Fibroblast of skin of right quadriceps (primary cell): ENCODE results near the gene TBXAS1.
"Not testable (repeated sequence)": the region's sequence is repeated elsewhere in the genome, so short reads cannot be mapped to it uniquely, and the experiment has no call there.

Source experiments
- DNase-seq: peaks from one replicate; pipeline ENCODE4 v3.0.0-alpha.2; 2013

The TBXAS1 gene

DNA sequence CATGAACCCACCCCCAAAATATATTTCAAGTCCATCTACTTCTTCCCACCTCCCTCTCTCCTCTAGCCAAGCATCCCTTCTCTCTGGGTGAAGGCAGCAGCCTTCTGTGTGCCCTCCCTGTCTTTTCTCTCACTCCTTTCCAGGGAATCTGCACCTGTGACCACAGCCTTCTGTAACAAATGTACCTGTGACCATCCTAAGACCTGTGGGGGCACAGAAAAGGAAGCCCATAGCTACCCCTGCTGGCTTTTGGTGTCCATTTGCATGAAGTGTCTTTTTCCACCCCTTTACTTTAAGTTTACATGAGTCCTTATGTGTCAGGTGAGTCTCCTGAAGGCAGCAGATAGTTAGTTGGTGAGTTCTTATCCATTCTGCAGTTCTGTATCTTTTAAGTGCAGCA lies 2.0 kb upstream of the TBXAS1 start:
- DNase-seq, result no peak

DNA sequence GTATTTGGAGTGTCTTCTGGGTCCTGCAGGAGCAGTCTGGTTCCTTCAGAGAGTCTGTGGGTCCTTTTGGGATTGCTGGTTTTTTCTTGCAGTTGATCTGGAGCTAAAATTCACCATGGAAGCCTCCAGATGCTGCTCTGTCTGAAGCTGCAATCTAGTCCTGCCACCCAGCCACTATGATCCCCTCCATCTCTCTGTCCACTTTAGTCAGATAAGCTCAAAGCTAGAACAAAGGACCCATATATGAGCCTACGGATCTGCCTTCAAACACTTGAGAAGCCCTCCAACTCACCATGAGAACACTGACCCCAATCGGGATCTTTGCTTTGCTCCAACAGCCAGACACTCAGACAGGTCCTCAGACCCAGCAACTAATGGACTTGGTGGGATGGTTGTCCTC lies 618 bp upstream of the TBXAS1 start:
- DNase-seq, result no peak

GRCh38 chr7:139829775-139830117 lies 682 bp downstream of the TBXAS1 start:
- no peak for DNase-seq

DNA sequence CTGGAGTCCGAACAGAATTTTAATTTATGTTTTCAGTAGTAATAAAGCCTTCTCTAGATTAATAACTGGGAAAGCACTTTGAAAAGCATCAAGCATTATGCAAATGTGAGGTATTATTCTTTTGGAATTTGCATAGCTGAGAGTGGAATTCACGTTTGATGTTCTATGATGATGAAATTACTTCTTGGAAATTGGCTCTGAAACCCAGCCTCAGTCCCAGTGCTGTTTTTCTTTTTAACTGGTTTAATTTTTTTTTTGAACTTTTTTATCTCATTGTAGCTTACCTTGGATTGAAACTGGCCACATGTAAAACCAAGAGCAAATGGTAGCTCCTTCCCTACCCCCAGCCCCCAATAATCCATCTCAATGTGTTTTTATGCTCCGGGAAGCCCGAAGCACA lies 1.2 kb downstream of the TBXAS1 start:
- no peak for DNase-seq

GRCh38 chr7:139830782-139831501 lies 1.9 kb downstream of the TBXAS1 start:
- DNase-seq, result no peak

- not testable (repeated sequence) for DNase-seq
Observed at GRCh38 chr7:139835848-139836247, 6.8 kb downstream of the TBXAS1 start.

- DNase-seq, result not testable (repeated sequence)
Observed at GRCh38 chr7:139837291-139837690, 8.2 kb downstream of the TBXAS1 start.

DNA sequence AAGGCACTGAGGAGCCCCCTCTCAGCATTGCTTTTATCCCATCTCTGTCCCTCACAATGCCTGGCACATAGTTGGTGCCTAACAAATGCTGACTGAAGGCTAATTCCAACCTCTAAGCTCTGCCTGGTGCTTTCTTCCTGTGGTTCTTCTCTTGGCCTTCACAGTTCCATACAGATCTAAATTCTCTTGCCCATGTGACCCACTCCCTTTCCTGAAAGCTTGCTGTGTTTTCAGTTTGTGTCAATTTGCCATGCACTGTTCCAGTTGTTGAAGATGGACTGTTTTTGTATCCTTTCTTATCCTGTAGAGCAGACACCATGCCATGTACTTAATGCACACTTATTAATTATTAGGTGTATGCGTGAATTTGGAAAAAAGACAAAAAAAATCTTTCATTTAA lies 9.2 kb downstream of the TBXAS1 start:
- DNase-seq, result no peak

DNA sequence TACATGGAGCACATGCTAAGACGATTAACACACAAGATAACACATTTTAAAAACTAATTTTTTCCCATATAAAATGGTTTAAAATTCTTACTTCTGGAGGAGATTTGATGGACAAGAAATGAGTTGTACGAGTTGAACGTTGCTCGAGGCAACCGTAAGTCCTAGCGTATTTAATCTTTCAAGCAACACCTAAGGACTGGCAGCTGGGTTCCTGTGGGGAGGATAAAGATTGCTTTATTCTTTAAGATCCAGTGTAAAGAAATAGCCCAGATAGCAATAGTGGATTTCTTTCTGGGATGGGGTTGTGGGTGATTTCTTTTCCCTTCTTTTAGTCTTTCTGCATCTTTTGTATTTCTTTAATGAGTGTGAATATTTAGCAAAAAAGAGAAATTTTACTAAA lies 9.8 kb downstream of the TBXAS1 start:
- DNase-seq, result no peak

GRCh38 chr7:139840776-139841175 lies 11.7 kb downstream of the TBXAS1 start:
- no peak for DNase-seq

DNA sequence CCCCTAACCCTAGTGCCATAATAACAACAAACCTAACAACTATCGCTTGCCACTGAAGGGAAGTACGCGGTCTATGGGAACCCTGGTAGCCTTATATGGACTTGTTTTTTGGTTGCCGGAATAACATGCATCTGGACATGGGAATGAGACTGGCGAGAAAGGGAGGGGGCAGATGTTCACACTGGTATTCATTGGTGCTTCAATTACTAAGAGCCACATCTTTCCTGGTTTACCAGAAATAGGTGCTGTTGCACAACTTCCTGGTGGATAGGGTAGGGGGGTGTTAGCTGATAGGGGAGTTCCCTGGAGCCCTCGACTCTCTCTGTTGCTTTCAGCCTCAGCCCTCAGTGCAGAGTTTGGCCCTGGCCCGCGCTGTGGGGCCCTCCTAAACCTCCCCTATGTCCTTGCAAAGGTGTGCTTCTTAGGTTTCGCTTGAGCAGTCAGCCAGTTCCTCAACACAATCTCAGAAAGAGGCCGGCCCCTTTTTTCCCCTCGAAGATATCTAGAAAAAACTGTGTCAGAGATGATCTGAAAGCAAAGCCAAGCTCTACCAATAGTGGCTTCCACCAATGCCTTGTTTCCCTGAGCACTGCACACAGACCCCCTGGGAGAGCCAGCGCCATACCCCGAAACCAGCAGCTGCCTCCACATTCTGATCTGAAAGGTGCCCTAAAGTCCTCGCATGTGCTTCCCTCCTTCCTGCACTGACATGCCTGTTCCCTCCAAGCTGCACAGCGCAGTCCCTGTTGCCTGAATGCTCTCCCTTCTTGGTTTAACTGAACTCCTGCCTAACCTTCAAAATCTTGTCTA lies 13.5 kb downstream of the TBXAS1 start:
- no peak for DNase-seq

- not testable (repeated sequence) for DNase-seq
Observed at GRCh38 chr7:139843211-139843537, 14.1 kb downstream of the TBXAS1 start.

GRCh38 chr7:139844779-139845442 lies 15.8 kb downstream of the TBXAS1 start:
- DNase-seq, result no peak

GRCh38 chr7:139845443-139845805 lies 16.4 kb downstream of the TBXAS1 start:
- no peak for DNase-seq

DNA sequence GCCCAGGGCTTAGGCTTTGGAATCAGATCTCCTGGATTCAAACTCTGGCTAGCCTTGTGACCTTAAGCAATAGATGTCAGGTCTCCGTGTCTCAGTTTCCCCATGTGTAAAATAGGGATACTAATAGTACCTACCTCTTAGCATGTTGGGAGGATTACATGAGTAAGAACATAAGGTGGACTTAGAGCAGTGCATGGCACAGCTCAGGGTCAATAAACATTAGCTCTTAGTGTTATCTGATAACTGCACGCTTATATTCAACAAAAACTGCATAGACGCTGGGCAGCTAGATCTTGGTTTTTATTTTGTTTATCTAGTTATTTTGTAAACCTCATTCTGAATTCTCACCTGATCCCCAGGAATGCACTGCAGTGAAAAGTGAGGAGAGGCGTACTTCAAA lies 17.2 kb downstream of the TBXAS1 start:
- DNase-seq, result no peak

DNA sequence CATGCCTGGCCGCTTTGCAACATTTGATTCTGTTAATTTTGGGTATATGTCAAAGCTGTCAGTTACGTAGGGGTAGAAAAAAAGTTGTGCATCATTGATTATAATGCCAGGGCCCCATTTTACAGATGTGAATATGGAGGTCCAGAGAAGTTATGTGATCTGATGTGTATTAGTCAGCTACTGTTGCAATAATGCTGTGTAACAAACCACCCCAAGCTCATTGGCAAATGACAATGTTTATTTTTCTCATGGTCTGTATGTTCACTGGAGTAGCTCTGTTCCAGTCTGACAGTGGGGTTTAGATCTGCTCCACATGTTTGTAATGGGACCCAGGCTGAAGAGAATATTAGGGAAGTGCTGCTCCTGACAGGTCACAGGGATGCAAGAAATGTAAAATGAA lies 19.2 kb downstream of the TBXAS1 start:
- no peak for DNase-seq

DNA sequence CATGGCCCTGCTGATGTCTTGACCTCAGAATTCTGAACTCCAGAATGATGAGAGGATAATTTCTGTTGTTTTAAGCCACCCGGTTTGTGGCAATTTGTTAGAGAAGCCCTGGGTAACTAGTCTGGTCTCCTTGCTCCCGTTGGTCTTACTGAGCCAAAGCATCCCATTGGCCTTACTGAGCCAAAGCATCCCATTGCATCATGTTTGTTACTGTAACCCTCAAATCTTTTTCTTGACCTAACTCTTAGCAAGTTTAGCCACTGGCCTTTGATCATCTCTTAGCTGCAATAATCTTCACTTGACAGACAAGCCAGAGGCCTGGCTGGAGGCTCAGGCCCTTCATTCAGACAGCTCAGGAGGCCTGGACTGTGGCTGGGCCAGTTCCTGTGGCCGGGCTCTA lies 21.8 kb downstream of the TBXAS1 start:
- DNase-seq, result no peak

DNA sequence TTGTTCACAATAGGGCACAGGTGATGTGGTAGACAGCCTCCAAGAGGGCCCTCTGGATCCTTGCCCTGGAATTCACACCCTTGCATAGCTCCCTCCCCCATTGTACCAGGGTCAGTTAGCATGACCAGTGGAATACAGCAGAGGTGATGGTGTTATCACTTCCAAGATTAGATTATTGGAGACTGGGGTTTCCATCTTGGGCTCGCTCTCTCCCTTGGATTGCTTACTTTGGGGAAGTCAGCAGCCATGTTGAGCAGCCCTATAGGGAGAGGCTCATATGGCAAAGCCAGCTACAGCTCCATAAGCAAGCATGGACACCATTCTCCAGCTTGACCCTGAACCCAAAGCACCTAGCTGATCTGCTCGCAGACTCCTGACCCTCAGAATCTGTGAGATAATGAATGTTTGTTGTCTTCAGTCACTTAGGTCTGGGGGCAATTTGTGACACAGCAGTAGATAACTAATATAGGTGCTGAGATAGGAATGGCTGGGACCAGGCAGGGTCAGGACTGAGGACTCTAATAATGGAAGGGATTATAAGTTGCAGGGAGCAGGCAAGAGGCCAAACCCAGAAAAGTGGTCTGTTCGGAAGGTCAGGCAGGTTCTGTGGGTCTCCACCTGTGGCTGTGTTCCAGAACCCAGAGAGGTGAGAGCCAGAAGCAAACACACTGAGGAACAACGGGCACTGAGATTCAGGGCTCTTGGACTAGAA lies 22.9 kb downstream of the TBXAS1 start:
- DNase-seq, result no peak

GRCh38 chr7:139852482-139852845 lies 23.4 kb downstream of the TBXAS1 start:
- DNase-seq, result no peak

- DNase-seq, result no peak
Observed at GRCh38 chr7:139853506-139854123, 24.6 kb downstream of the TBXAS1 start.

DNA sequence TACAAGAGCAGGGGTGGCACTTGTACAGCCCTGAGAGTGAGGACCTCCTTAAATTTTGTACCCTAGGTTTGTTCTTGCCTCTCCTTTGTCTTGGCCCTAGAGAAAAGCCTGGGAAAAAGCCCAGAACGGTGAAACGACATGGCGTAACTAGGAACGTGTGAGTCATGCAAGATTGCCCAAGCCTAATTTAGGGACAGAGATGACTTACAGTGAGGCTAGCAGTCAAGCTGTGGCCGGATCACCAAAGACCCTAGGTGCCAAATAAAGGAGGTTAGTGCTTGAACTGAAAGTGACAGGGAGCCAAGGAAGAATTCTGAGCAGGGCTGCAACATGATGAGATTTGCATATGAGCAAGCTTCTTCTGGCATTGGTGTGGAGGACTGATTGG lies 25.1 kb downstream of the TBXAS1 start:
- peak; percentile 43 for DNase-seq

DNA sequence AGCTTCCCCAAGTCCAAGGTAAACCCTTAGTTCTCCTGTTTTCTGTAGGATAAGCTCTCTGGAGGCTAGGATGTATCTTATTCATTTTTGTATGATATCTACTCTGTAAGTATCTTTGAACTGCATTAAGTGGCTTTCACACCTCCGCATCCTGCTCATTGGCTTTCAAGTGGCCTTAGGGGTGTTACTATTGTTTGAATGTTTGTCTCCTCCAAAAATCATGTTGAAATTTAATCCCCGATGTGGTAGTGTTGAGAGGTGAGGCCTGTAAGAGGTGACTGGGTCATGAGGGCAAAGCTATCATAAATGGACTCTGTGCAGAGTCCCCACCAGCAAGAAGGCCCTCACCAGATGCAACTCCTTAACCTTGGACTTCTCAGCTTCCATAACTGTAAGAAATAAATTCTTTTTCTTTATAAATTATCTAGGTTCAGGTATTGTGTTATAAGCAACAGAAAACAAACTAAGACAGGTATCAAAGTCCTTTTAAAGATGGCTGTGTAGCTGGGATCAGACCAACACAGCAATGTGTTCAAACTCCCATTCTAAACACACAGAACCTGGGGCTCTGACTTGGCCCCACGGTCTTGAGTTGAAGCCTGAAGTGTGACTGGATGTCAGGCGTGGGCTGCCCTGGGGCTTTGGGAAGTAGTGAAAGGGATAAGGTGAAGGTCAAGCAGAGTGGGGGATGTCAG lies 25.9 kb downstream of the TBXAS1 start:
- DNase-seq, result no peak
